ENCODE results near the gene CDK9.
A peak's percentile ranks its signal among the peaks of the same experiment; 100 is the strongest.

Gene CDK9

DNA sequence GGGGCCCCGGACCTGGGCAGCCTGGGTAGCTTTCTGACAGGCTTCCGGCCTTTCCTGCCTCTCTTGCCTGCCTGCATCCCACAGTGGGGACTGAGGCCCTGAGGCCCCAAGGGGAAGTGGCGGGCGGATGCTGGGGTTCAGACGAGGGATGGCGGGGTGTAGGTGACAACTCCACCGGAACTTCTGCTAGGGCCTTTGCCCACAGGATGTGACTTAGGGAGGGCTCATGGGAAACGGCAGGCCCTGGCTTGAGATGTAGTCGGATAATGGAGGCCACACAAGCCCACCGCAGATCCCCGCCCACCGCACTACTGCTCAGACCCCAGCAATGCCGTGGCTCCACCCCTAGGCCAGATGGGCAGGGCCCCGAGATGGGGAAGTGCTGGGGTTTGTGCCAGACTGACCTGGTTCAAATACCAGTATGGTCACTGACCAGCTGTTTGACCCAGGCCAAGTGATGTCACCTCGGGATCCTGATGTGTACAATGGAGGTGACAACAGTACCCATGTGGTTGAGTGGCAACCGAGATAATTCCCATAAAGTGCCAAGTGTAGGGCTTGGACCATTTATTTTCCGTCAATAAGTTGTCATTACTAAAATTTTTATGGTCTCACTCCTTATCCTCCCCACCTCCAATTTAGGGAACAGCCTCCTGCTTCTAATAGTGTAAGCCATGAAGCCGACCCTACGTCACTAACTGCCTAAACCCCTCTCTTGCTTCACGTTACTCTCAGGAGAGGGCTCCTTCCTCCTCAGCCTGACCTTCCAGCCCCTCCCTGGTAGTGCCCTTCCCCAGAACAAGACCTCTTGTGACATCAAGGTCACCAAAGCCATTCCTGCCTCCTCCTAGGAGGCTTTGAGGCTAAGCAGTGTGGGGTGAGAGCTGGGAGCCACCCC, 2.5 kb upstream of the CDK9 start:
- ATAC-seq (peak; percentile 41), DNase-seq (peak; percentile 76 to 89)
- Mint-ChIP-seq H3K27ac (peak overlapping the region; percentile 98 to 99), H3K27me3 (no peaks in the 10 kb centered on the region), H3K4me3 (peak overlapping the region; percentile 82 to 91), H3K9me3 (no peaks in the 10 kb centered on the region), H3K4me1 (peaks cover 81% of the 10 kb centered on the region)

DNA sequence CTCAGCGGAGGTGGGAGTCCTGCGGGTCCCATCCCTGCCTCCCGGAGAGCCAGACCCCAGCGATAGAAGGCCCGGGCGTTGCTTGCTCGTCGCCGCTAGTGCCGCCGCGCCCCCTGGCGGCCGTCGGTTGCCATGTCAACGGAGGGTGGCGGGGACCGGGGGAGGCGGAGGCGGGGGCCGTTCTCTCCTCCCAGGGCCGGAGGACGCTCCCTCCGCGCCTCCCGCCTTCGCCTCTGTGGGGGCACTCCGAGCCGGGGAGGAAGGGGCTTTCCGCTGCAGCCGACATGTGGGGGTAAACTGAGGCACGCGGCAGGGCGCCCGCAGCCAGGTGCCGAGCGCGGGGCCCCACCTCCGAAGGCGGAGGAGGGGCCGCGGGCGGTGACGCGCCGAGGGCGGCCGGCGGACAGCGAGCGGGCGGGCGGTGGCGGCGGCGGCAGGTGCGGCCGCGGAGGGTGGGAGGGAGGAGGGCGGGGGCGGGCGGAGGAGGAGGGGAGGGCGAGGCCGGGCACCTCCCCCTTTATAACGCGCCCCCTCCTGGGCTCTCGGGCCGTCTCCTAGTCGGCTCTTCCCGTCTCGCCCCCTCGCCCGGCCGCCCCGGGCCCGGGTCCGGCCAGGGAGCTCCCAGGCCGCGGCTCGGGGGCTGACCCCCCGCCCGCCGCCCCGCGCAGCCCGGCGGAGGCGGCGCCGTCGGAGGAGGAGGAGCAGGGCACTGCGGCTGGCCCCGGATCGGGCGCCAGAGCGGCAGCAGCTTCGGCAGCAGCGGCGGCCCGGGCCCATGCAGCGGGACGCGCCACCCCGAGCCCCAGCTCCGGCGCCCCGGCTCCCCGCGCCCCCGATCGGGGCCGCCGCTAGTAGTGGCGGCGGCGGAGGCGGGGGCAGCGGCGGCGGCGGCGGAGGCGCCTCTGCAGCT, 556 bp upstream of the CDK9 start:
- Mint-ChIP-seq H3K9me3 (no peaks in the 10 kb centered on the region), H3K27me3 (no peaks in the 10 kb centered on the region), H3K4me3 (peak overlapping the region; percentile 90 to 98), H3K4me1 (peaks cover 83% of the 10 kb centered on the region), H3K27ac (peak overlapping the region; percentile 84 to 98)
- ATAC-seq = peak; percentile 45
- DNase-seq = peak; percentile 92 to 94

DNA sequence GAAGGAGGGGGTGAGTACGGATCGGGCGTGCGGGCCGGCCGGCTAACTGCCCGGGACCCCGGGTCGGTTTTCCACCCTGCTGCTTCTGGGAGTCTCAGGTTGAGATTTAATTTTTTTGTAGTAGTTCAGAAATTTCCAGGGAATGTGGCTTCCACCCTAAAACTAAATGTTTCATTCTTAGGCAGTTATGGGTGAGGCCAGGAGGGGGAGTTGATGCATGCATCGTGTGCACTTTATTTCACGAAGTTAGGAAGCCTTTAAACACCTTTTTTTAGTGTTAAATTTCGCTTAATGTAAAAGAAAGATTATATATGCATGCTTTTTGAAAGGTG, 905 bp downstream of the CDK9 start:
- Mint-ChIP-seq H3K4me3 (peak overlapping the region; percentile 90 to 98), H3K27me3 (no peaks in the 10 kb centered on the region), H3K4me1 (peaks cover 73% of the 10 kb centered on the region), H3K27ac (peak overlapping the region; percentile 84 to 92), H3K9me3 (no peaks in the 10 kb centered on the region)
- no peak for ATAC-seq
- DNase-seq = no peak

DNA sequence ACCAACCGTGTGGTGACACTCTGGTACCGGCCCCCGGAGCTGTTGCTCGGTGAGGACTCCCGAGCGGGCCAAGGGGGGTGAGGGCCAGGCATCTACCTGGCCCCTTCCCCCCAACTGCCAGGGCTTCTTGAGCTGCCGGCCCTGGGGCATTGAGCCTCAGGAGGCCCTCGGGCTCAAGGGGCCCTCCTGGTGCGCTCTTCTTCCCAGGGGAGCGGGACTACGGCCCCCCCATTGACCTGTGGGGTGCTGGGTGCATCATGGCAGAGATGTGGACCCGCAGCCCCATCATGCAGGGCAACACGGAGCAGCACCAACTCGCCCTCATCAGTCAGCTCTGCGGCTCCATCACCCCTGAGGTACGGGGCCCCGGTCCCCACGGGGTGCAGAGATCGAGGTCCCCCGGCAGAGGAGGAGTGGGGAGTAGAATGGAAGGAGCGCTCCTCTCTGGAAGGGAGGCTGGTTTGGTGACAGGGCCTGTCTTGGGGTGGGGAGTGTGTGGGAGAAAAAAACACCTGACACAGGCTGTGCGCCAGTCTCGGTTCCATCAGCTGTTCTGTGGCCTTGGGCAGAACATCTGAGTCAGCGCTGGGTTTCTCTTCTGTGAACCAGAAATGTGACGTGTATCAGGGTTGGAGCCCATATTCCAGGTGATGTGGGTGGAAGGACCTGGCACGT, 2.6 kb downstream of the CDK9 start:
- H3K9me3 Mint-ChIP-seq = no peaks in the 10 kb centered on the region
- peaks cover 61% of the 10 kb centered on the region for H3K4me1 Mint-ChIP-seq
- ATAC-seq = no peak
- peak overlapping the region; percentile 20 to 82 for H3K27ac Mint-ChIP-seq
- peak overlapping the region; percentile 1 to 42 for H3K4me3 Mint-ChIP-seq
- H3K27me3 Mint-ChIP-seq = no peaks in the 10 kb centered on the region
- peak in 1 of 2 donors; percentile 48 for DNase-seq

DNA sequence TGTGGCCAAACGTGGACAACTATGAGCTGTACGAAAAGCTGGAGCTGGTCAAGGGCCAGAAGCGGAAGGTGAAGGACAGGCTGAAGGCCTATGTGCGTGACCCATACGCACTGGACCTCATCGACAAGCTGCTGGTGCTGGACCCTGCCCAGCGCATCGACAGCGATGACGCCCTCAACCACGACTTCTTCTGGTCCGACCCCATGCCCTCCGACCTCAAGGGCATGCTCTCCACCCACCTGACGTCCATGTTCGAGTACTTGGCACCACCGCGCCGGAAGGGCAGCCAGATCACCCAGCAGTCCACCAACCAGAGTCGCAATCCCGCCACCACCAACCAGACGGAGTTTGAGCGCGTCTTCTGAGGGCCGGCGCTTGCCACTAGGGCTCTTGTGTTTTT, 3.3 kb downstream of the CDK9 start:
- H3K4me1 Mint-ChIP-seq = peaks cover 54% of the 10 kb centered on the region
- no peak overlapping the region for H3K4me3 Mint-ChIP-seq
- DNase-seq (no peak), ATAC-seq (no peak)
- peak overlapping the region in 1 of 2 donors; percentile 20 for H3K27ac Mint-ChIP-seq
- H3K27me3 Mint-ChIP-seq = no peaks in the 10 kb centered on the region
- H3K9me3 Mint-ChIP-seq = no peaks in the 10 kb centered on the region

DNA sequence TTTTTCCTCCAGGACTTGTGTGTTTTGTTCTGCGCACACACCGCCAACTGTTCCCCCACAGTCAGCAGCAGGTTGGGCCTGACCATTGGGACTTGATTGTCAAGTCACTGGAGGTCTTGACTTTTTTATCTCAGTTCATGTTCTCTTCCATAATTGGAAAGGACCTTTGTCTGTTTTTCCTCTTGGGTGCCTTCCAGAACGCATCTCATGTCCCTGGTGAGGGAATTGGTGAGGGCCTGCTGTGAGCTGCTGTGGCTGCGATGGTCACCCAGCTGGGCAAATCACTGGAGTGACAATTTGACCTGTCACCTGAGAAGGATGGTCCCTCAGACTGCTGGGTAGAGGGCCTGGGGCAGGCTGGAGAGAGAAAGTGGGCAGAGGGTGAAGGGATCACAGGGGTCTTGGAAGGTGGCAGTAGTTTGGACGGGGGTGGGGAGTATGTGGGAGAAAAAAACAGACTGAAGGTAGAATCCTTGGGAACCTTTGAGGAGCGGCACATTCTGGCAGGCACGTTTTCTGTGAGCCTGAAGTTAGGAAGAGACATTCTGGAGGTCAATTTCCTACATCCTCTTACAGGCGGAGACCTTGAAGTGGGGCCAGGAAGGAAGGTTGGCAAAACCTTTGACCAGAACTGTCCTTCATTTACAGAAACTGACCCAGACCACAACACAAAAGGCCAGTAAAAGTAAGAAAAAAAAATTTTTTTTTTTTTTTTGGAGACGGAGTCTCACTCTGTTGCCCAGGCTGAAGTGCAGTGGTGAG, 4.4 kb downstream of the CDK9 start:
- Mint-ChIP-seq H3K27me3 (no peaks in the 10 kb centered on the region), H3K9me3 (no peaks in the 10 kb centered on the region), H3K4me1 (peaks cover 46% of the 10 kb centered on the region), H3K4me3 (peak overlapping the region in 1 of 2 donors; percentile 2), H3K27ac (peak overlapping the region; percentile 46 to 94)
- ATAC-seq (no peak), DNase-seq (no peak)

DNA sequence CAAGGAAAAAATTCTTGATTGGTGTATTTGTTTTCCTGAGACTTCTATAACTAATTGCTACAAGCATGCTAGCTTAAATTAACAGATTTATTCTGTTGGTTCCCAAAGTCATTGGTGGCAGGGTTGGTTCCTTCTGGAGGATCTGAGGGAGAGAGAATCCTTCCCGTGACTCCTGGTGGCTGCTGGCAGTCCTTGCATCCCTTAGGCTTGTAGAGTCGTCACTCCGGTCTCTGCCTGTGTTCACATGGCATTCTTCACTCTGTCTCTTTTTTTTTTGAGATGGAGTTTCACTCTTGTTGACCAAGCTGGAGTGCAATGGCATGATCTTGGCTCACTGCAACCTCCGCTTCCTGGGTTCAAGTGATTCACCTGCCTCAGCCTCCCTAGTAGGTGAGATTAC, 5.3 kb downstream of the CDK9 start:
- H3K9me3 Mint-ChIP-seq = no peaks in the 10 kb centered on the region
- no peak overlapping the region for H3K4me3 Mint-ChIP-seq
- peaks cover 50% of the 10 kb centered on the region for H3K4me1 Mint-ChIP-seq
- no peak for DNase-seq
- no peak for ATAC-seq
- H3K27me3 Mint-ChIP-seq = no peaks in the 10 kb centered on the region
- H3K27ac Mint-ChIP-seq = peak overlapping the region in 1 of 2 donors; percentile 72

DNA sequence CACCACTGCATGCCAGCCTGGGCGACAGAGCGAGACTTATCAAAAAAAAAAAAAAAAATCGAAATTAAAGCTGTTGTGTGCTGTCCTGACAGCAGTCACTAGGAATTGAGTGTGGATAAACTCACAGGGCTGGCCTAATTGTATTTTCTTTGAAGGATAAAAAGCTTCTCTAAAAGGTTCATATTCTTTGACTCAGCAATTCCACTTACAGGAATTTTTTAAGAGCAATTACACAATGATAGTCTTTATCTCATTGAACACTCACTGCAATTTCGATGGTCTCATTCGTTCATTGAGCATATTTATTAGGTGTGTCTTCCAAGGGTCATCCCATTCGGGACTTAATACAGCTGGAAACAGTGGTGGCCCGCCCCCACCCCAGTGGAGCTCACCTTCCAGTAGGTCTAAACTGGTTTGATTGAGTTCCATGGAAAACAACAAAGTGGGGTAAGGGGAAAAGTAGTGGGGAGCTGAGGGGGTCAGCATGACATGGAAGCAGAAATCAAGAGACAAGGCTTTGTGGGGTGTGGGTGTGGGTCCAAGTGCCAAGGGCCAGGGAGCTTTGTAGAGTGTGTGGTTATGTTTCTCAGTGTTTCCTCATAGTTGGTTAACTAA, 6.7 kb downstream of the CDK9 start:
- no peaks in the 10 kb centered on the region for H3K27me3 Mint-ChIP-seq
- H3K27ac Mint-ChIP-seq = no peak overlapping the region
- H3K4me3 Mint-ChIP-seq = no peak overlapping the region
- H3K9me3 Mint-ChIP-seq = no peaks in the 10 kb centered on the region
- DNase-seq = no peak
- H3K4me1 Mint-ChIP-seq = peaks cover 52% of the 10 kb centered on the region
- no peak for ATAC-seq

DNA sequence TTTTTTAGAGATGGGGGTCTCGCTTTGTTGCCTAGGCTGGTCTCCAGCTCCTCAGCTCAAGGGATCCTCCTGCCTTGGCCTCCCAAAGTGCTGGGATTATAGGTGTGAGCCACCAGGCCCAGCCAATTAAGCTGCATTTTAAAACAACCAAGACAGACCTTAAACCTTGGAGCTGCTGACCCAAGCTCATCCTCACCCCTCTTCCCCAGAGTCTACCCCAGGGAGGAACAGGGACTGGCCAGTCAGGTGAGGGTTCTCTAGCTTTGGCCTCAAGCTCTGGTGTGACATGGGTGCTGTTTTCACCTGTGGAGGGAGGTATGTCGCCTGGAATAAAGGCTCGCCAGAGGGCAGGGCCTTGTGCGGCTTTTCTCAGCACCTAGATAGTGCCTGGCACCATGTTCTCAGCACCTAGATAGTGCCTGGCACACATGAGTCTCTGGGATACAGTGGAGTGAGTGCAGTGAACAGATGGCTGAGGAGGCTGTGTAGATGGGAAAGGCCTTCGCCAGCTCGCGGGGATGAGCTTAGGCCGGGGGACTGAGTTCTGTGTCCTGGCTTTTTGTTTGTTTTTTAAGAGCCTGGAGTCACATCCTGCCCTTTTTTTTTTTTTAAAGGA, 7.4 kb downstream of the CDK9 start:
- no peak for DNase-seq
- peaks cover 50% of the 10 kb centered on the region for H3K4me1 Mint-ChIP-seq
- H3K27me3 Mint-ChIP-seq = no peaks in the 10 kb centered on the region
- peak overlapping the region; percentile 13 to 40 for H3K27ac Mint-ChIP-seq
- H3K4me3 Mint-ChIP-seq = no peak overlapping the region
- no peak for ATAC-seq
- H3K9me3 Mint-ChIP-seq = no peaks in the 10 kb centered on the region

DNA sequence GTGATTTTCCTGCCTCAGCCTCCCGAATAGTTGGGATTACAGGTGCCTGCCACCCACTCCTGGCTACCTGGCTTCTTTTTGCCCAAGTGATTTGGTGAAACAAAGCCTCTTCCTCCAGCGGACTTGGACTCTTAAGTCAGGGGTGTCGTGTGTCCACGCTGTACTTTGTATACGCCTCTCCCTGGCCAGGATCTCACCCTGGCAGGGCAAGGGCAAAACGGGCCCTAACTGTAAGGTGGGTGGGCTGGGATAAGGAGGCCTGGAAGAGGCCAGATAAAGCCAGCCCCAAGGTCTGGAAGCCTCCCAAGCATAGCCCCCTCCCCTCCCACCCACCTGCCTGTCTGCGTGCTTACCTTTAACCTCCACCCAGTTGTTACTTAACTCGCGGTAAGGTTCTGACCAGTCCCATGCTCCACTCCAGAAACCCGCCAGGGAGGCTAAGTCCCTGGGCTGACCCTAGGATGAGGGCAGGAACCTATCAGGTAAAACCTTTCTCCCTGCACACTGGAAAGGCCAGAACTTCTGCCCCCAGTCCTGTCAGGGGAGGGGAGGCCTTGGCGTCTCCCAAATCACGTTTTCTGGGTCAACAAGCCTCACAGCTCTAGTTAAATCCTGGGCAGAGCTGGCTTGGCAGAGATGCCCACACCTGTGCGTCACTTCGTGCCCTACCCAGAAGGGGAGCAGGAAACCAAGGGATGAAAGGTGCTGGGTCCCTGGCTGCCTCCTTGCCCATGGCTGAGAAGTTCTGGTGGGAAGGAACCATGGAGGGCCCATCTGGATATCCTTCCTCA, 8.4 kb downstream of the CDK9 start:
- H3K4me1 Mint-ChIP-seq = peaks cover 40% of the 10 kb centered on the region
- DNase-seq (no peak), ATAC-seq (no peak)
- no peak overlapping the region for H3K27ac Mint-ChIP-seq
- H3K4me3 Mint-ChIP-seq = no peak overlapping the region
- H3K9me3 Mint-ChIP-seq = no peaks in the 10 kb centered on the region
- no peaks in the 10 kb centered on the region for H3K27me3 Mint-ChIP-seq

DNA sequence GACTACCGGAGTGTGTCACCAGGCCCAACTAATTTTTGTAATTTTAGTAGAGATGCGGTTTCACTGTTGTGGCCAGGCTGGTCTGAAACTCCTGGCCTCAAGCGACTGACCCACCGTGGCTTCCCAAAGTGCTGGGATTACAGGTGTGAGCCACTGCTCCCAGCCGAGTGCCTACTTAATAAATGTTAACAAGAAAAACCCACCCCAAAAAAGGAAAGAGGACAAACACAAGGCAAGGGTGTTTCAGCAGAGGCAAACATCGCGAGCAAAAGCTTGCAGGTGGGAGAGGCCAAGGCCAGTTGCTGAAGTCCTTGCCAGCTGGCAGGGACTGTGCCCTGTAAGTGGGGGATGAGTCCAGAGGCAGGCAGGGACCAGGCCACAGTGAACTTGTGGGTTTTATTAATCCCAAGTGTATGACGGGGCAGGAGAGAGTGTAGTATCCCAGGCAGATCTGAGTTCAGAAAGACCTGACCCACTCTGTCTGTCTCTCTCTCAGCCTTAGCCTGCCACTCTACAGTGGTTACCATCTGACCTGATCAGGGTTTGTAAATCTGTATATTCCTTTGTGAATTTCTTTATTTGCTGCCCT, 10.5 kb downstream of the CDK9 start:
- Mint-ChIP-seq H3K27me3 (no peaks in the 10 kb centered on the region), H3K27ac (peak overlapping the region in 1 of 2 donors; percentile 61), H3K9me3 (no peaks in the 10 kb centered on the region), H3K4me1 (peaks cover 28% of the 10 kb centered on the region), H3K4me3 (peak overlapping the region; percentile 69 to 80)
- DNase-seq (no peak), ATAC-seq (peak; percentile 67)

DNA sequence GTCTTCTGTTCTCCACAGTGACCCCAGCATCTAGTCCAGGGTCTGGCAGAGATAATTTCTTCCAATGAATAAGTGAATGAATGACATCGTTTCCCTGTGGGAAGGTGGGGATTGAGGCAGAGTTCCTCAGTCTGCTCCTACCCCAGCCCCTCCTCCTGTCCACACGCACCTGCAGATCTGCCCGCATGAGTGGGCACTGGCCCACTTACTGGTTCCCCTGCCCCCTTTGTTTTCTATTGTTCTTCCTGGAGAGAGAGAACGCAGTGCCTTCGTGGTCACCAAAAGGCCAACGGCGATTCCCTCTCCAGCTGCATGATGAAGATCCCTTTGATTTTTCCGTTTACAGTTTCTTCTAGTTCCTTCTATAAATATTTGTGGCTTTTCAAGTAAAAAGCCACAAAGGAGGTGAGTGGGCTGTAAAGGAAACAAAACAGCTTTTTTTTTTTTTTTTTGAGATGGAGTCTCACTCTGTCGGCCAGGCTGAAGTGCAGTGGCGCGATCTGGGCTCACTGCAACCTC, 11.1 kb downstream of the CDK9 start:
- DNase-seq (no peak), ATAC-seq (peak; percentile 44)
- Mint-ChIP-seq H3K4me1 (peaks cover 33% of the 10 kb centered on the region), H3K4me3 (peak overlapping the region; percentile 69 to 80), H3K27ac (peak overlapping the region; percentile 40 to 61), H3K9me3 (no peaks in the 10 kb centered on the region), H3K27me3 (no peaks in the 10 kb centered on the region)

DNA sequence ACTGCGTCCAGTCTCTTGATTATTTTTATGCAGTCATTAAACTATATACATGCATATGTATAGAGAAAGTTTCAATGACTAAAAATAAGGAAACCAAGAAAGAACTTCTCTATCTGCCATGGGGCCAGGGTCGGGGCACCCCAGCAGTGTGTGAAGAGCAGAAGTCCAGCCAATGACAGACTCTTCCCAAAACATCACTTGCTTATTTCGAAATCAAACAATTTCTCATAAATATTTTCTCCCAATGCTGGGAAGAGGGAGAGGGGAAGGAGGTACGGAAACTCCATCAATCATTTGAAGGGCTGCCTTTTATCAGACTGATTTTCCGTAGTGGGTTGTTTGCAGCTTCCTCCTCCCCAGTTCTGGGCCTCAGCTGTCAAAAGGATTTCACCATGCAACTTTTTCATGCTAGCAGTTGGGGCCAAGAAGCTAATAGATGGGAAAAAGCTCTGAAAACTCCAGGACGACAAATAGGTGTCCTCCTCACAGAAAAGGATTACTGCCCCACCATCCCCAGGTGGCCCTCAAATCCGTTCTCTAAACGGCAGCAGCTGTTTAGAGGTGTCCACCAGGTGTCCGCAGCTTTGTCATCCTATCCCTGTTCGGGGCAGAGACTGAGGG, 16.2 kb downstream of the CDK9 start:
- DNase-seq (no peak), ATAC-seq (no peak)

More for the DNA sequence above, 16.2 kb downstream of the CDK9 start:
- Mint-ChIP-seq H3K27ac (peak overlapping the region; percentile 85 to 93), H3K4me1 (peaks cover 42% of the 10 kb centered on the region), H3K27me3 (no peaks in the 10 kb centered on the region), H3K9me3 (no peaks in the 10 kb centered on the region), H3K4me3 (peak overlapping the region; percentile 89 to 91)

Measured in stimulated activated naive CD8-positive, alpha-beta T cell treated with anti-CD3 and anti-CD28 coated beads, Interleukin-15, amount 100 ng/mL, for 72 hours (primary cell).